GM19324 (cell line): ENCODE data around the gene SLC46A1.

Experiments used
- ATAC-seq: cut with Tn5 transposase; IDR thresholded peaks from one replicate; pipeline ENCODE4 v1.9.1; 2021; ENCODE audit warnings: mild to moderate bottlenecking, moderate library complexity; ENCODE audit not compliant: unreplicated experiment, low FRiP score

Gene SLC46A1

DNA sequence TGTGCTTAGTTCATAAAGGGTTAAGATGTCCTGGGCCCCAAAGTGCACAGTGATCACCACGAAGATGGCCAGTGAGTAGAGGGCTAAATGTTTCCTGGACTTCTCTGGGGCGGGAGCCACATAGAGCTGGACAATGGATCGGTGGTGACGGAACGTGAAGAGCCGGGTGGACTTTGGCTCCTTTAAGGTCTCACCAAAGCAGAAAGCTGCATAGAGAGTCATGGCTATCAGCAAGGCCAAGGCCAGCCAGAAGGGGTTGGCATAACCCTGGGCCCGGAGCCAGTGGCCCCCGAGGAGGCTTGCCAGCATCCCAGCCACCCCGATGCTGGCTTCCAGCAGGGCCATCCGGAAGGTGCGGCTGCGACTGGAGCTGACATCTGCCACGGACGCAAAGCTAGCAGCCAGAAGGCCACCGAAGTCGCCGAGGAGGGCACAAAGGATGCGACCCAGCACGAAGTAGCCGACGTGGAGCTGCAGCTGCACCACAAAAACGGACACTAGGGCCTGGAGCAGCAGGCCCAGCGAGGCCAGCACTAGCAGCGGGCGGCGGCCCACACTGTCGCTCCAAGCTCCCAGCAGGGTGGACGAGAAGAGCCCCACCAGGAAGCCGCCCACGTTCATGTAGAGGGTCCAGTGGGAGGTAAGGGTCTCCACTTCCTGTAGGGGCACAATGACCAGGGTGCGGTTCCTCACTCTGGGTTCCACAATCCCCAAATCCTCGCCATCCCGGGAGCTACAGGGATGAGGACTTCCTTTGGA, 1.0 kb downstream of the SLC46A1 start:
- no peak for ATAC-seq

DNA sequence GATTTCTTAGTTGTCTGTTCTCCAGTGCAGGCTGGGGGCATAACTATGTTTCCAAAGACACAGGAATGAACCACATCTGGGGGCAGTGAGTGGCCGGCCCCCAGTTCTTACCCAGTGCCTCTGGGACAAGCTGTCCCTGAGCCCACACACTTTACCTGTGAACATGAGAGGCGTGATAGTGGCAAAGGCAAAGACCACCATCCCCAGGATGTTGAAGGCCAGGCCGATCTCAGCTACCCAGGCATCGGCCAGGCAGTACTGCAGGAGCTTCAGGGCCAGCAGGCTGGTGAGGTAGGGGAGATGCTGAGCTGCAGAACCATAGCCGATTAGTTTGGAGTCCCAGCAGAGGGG, 1.6 kb downstream of the SLC46A1 start:
- no peak for ATAC-seq

DNA sequence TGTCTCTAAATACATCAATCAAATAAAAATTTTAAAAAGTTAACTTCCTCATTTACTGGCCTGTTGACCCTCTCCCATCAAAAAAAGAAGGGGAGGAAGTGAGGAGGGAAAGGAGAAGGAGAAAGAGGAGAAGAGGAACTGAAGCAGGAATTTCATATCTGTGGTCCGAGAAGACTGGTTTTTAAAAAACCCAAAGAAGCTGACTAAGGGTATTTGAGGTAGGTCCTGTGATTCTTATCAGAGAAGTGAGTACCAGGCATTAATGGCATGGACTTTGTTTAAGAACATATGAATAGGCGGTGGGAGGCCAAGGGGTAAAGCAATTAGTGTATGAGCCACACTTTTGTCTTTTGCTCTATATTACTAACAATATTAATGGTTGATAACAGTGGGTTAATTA, 2.0 kb downstream of the SLC46A1 start:
- ATAC-seq, result no peak

DNA sequence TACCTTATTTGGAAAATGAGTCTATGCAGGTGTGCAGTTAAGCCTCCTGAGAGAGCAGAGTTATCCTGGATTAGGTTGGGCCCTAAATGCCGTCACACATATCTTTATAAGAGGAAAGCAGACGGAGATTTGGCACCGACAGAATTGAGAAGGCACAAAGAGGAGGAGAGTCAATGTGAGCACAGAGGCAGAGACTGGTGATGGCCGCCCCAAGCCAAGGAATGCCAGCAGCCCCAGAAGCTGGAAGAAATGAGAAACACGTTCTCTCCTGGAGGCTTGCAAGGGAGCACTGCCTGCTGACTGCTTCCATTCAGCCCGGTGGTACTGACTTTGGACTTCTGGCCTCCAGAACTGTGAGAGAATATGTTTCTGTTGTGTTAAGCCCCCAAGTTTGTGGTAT, 3.2 kb downstream of the SLC46A1 start:
- ATAC-seq, result no peak

DNA sequence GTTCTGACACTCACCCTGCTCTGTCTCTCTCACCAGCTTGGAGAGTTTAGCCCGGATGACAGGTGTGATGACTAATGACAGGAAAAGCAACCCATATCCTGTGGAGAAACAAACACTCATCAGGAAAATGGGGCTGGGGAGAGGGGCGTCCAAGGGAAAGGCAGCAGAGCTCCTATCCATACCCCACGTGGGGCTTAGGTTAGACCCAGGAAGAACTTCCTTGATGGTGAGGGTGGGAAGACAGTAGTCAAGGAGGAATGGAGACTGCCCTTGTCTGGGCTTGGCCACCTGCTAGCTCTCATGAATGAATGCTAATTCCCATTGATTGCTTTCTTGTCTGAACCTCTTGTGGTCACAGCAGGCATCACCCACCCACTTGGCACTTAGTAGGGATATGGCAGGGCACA, 3.8 kb downstream of the SLC46A1 start:
- ATAC-seq, result no peak

DNA sequence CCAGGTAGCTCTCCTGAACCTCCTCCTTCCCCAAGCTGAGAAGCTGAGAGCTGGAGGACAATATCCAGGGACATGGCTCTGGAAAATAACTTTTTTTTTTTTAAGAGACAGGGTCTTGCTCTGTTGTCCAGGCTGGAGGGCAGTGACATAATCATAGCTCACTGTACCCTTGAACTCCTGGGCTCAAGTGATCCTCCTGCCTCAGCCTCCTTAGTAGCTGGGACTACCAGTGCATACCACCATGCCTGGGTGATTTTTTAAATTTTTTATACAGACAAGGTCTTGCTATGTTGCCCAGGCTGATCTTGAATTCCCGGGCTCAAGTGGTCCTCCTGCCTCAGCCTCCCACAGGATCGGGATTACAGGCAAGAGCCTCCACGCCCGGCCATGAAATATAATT, 6.2 kb downstream of the SLC46A1 start:
- ATAC-seq, result no peak

DNA sequence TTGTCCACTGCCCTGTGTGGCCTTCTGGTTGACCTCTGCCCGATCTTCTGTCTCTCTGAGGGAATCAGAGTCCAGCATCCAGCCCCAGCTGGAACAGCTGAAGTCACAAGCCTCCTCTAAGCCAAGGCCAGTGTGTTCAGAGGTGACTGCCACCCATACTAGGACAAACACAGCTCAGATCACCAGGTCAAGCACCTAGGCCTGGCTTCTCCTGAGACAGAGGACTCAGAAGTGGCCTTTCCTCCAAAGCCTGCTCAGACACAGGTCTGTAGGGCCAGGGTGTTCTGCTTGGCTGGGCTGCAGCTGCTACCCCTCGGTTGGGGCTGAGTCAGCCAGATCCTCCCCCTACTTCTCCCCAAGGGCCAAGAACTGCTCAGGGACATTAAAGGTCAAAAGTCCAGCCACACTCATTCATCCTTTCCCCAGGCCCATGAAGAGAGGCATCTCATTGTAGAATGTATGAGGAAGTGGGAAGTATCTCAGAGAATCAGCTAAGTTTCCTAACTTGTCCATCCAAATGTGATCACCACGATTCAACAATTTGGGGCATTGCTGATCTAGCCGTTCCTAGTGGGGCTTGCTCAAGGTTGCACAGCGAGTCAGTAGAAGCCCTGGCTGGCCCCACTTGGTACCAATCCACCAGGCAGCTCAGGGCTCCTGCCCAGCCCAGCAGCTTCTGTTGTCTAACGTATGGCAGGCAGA, 7.6 kb downstream of the SLC46A1 start:
- no peak for ATAC-seq

DNA sequence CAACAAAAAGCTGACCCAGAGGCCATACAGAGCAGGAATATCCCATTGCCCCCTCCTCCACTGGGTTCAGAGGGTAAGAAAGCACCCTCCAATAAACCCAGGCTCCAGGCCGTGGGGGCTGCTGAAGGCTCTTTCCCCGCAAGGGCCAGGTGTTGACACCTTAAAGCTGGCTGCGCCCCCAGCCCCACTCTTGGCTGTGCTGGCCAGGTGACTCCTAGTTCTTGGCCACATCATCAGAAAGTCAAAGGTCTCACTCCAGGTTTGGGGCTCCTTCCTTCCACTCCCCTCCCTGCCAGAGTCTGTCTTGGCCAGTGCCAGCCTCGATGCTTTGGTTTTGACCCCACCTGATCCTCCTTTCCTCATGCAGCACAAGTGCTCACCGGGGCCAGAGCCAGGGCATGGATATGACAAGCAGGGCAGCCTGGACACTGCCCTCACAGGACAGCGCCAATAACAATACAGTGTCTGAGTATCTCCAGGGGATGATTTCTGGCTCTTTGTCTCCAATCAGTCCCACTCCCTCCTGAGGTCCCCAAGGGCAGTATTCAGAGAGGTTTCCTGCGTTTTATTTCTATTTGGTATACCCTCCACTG, 8.2 kb downstream of the SLC46A1 start:
- no peak for ATAC-seq

DNA sequence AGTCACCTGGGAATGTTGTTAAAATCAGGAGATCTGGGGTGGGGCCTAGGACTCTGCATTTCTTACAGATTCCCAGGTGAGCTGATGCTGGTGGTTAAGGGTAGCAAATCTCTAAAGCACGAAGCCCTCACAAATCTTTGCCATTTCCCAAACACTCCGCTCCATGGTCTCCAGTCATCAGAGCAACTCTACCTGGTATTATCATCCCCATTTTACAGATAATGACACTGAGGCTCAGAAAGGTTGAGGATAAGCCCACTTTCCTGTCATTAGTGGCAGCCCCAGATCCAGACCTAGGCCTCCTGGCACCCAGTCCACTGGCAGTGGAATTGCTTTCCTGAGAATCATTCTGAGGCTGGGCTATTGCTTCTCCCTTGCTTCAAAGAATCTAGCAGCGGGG, 8.7 kb downstream of the SLC46A1 start:
- no peak for ATAC-seq

DNA sequence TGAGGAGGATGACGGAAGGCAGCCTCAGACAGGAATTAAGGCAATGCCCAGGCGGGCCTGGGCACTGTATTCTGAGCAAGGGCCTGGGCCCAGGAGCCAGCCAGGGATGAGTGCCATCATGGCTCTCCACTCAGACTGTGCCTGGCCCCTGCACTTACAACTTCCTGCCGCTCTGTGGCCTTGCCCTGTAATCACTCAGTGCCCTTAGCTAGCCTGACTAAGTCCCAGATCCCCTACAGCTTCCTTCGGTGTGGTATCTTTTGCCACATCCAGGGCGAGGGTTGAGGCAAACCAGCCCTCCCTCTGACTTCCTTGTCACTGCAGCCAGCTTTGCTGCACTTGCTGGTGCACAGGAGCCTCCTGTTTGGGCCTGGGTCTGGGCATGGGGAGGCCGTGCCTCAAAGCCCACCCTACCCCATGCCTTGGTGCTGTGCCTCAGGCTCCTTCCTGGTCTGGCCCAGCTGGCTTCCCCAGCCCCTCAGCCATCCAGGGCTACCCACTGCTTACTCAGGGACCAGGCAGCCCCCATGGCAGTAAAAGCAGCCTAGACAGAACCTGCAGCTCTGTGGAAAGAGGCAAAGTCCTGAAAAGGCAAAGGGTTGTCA, 9.3 kb downstream of the SLC46A1 start:
- ATAC-seq, result no peak

DNA sequence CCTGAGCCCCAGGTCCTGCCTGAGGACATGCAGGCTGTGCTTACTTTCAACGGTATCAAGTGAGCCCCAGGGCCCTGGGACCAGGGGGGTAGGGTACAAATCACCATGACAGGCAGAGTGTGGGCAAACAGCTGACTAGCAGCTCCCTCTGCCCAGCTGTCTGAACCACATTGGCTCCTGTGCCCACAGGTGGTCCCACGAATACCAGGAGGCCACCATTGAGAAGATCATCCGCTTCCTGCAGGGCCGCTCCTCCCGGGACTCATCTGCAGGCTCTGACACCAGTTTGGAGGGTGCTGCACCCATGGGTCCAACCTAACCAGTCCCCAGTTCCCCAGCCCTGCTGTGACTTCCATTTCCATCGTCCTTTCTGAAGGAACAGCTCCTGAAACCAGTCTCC, 10.0 kb downstream of the SLC46A1 start:
- no peak for ATAC-seq

DNA sequence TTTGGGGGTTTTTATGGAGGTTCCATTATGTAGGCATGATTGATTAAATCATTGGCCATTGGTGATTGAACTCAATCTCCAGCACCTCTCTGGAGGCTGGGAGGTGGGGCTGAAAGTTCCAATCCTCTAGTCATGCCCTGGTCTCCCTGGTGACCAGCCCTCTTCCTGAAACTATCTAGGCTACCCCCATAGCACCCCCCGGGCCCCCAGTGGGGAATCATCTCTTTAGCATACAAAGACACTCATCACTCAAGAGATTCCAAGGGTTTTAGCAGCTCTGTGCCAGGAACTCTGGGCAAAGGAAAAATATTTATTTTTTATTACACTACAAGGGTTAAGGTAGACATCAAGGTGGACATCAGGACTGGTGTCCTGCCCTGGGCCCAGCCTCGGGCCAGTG, 10.6 kb downstream of the SLC46A1 start:
- ATAC-seq, result no peak

DNA sequence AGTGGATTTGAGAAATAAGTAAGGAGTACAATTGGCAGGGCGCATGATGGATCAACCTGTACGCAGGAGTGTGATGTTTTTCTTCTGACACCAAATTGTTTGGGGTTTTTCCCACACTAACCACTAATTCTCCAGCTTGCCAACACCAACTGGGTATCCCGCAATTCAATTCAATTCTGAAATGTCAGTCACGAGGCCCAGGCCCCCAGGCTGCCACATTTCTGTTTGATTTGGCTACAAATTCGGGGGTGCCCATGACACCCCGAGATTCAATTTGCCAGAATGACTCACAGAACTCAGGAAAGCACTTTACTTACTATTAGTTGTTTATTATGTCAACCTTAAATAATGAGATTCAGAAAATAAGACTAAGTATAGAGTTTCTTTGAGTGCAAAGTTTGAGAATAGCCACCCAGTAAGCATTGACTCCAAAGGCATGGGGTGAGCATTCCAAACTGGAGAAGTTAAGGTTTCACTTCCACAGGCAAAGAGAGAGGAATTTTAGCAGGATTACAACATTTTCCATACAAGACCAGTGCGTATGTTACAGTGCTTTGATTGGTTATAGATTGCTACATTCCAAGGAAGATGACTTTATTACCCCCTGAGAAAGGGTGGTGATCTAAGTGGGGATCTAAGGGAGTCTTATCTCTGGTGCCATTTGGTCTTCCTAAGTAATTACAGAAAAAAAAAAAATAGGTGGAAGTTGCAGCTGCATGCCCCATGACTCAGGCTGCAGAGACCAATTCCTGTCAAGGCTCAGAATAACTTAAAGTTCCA, 11.5 kb downstream of the SLC46A1 start:
- no peak for ATAC-seq

DNA sequence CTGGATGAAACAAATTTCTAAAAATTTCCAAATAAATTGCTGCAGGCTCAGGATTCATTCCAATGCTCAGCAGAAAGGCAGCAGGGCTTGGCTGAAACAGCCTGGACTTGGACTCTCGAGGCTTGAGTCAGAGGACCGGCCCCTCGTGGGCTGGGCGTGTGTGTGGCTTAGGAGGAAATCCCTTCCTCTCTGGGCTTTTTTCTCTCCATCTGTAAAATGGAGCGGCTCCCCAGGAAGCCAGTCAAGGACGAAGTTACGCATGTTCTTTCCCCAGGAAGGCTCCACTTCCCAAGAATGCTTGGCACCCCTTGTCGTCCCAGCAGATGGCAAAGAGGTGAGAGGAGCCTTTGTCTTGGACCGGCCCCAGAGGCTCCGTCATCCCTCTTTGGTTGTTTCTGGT, 13.5 kb downstream of the SLC46A1 start:
- no peak for ATAC-seq

DNA sequence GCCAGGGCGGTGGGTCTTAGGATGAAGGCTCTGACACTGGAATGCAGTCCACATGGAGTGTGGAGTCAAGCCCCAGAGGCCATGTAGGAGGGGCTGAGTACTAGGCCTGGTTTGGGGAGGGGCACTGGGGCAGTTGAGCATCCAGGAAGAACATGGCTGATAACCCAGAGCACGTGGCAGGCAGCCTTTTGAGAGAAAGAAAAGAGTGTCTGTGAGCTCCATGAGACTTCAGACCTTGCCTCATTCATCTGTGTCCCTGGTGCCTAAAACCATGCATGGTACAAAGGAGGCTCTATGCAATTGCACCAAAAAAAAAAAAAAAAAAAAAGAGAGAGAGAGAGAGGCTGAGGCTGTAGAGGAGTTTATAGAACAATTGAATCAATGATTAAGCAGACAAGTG, 14.6 kb downstream of the SLC46A1 start:
- no peak for ATAC-seq

DNA sequence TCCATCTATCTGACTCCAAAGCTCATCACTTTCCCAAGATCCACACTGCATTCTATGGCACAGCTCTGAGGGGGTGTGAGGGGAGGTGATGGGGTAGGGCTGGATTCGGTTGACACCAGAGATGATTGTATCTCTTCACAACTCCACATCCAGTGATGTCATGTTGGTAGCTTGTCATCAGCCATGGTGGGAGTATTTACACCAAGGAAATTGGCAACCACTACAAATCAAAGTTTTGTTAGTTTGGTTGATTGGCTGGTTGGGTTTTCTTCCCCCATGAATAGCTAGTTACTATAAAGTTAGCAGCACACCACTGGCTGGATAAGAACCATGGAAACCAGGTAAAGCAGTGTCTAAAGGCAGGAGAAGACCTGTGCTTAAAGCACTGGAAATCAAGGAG, 15.0 kb downstream of the SLC46A1 start:
- ATAC-seq, result no peak

DNA sequence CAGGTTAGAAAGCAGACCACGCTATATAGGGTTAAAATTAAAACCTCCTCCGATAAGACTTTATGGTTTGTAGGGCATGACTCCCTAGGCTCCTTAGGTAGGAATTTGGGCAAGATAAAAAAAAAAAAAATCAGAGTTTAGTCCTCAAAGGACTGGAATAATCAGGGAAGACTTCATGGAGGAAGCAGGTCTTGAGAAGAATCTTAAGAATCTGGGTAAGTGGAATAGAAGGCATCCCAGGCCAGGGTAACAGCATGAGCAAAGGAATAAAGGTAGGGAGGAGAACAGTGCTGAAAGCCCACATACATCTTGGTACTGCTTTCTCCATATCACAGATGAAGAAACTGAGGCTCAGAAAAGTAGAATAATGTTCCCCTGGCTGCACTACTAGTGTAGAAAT, 15.4 kb downstream of the SLC46A1 start:
- ATAC-seq, result no peak

DNA sequence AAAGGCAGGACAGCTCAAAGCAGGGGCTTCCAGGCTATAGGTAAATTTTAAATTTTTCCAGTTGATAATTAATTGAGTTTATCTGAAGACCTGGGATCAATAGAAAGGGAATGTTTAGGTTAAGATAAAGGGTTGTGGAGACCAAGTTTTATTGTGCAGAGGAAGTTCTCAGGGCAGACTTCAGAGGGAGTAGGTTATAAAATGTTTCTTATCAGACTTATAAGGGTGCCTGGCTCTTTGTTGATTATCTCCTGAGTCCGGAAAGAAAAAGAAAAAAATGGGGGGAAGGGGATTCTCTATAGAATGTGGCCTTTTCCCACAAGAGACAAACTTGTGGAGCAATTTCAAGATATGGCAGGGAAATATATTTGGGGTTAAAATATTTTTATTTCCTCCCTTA, 15.9 kb downstream of the SLC46A1 start:
- ATAC-seq, result no peak

DNA sequence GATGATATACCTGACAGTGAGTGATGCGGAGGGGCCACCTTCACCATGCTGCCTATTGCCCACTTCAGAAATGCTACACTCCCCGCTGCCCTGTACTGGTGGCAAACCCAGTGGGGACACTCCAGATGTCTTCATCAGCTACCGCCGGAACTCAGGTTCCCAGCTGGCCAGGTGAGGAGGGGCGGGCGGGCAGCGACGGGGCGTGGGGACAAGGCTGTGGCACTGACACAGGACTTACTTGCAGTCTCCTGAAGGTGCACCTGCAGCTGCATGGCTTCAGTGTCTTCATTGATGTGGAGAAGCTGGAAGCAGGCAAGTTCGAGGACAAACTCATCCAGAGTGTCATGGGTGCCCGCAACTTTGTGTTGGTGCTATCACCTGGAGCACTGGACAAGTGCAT, 17.9 kb downstream of the SLC46A1 start:
- ATAC-seq, result no peak

DNA sequence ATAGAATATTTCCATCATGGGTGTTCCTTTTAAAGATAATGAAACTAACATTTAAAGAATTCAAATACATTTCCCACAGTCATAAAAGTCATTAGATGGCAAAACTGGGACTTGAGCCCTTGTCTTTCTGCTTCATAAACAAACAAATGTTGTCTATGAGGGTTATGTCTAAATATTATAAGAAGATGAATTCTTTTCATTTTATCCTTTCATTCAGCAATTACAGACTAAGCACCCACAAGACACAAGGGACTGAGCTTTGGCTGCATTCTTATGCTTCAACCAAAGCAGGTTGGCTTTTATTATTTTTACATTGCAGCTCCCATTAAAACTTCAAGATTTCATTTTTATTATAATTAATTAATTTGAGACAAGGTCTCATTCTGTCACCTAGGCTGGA, 19.6 kb downstream of the SLC46A1 start:
- ATAC-seq, result no peak

DNA sequence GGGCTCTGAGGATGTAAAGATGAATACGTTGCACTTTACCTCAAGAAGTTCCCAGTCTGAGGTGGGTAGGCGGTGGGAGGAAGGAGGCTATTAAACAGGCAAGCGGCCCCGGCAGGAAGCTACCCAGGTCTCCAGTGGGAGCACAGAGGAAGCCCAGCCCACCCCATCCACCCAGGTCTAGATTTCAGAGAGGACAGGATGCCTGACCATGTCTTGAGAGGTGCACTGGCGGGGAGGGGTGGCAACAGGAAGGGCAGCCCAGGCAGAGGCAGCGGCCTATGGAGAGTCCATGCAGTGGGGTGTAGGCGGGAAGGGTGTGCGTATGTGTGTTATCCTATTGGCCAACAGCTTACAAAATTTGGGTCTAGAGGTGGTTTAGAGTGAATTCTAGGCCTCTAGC, 20.6 kb downstream of the SLC46A1 start:
- no peak for ATAC-seq
